HG03103 (cell line): ENCODE measurements around the gene TEF.

Experiments
- ATAC-seq: cut with Tn5 transposase; IDR thresholded peaks from one replicate; pipeline ENCODE4 v1.9.1; 2021; ENCODE audit warnings: low read depth; ENCODE audit not compliant: unreplicated experiment

TEF gene

DNA sequence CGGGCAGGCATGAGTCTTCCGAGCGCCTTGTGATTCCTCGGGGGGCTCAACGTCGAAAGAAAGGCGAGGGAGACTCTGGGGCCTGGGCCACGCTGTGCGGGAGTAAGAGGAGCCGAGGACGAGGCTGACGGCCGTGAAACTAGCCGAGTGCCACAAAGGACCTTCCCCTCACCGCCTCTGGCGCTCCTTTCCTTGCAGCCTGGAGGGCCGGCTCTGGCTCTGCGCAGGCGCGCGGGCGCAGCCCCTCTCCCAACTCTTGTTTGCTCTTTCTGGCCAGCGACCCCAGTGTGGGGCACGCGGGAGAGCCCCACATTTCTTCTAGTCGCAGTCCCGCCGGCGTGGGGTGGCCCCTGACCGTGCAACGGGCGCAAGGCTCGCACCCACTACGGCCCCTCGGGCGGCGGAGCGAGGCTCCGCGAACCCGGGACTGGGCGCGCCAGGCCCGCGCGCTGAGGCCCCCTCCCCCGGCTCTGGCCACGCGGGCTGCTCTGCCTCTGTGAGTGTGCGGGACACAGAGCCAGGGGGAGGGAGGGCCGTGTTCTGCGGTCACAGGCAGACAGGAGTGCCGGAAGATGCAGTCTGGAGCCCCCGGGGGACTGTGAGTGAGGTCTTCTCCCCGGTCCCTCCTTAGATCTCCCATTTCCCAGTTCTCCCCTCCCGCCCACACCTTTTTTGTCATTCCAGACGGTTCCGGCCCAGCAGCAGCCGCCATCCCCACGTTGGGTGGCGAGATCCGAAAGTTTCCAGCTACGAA lies 65.9 kb downstream of the TEF start:
- ATAC-seq, result no peak

- ATAC-seq, result peak; percentile 42
Observed at GRCh38 chr22:41448189-41448808, 66.6 kb downstream of the TEF start.
